ENCODE results near the gene SEC14L2.

SEC14L2 gene

GRCh38 chr22:30396871-30397655, at the start of gene SEC14L2:
Gene SEC14L2, plus strand, starts transcription at chr22:30397018. Its CDS starts 99 bp downstream, at chr22:30397117.
- Histone ChIP-seq H3K4me1 (ENCODE audit: control insufficient read depth, insufficient read depth, low read length) (peaks cover 11% of the 10 kb centered on the region; the same call in 1 of the 2 replicates), H3K27me3 (ENCODE audit: control insufficient read depth, insufficient read depth, low read length) (peaks cover 33% of the 10 kb centered on the region), H3K4me3 (ENCODE audit: low read depth, low read length) (peak within 1 kb of the TSS; percentile 67), H3K36me3 (ENCODE audit: control insufficient read depth, insufficient read depth, low read length) (no peaks in the 10 kb centered on the region), H3K9me3 (ENCODE audit: control insufficient read depth, insufficient read depth, low read length) (no peaks in the 10 kb centered on the region), H3K27ac (ENCODE audit: low read depth, low read length) (no peak within 1 kb of the TSS), H3K9ac (ENCODE audit: low read depth, low read length) (no peak within 1 kb of the TSS)

- Histone ChIP-seq H3K27me3 (ENCODE audit: control insufficient read depth, insufficient read depth, low read length) (no peaks in the 10 kb centered on the region), H3K4me3 (ENCODE audit: low read depth, low read length) (no peak overlapping the region), H3K9me3 (ENCODE audit: control insufficient read depth, insufficient read depth, low read length) (no peaks in the 10 kb centered on the region), H3K4me1 (ENCODE audit: control insufficient read depth, insufficient read depth, low read length) (no peaks in the 10 kb centered on the region), H3K36me3 (ENCODE audit: control insufficient read depth, insufficient read depth, low read length) (peaks cover 97% of the 10 kb centered on the region), H3K9ac (ENCODE audit: low read depth, low read length) (no peak overlapping the region), H3K27ac (ENCODE audit: low read depth, low read length) (no peak overlapping the region)
Observed at GRCh38 chr22:30347255-30347892, 49.4 kb upstream of the SEC14L2 start.

GRCh38 chr22:30348404-30348803, 48.4 kb upstream of the SEC14L2 start:
- Histone ChIP-seq H3K4me3 (ENCODE audit: low read depth, low read length) (no peak overlapping the region), H3K4me1 (ENCODE audit: control insufficient read depth, insufficient read depth, low read length) (no peaks in the 10 kb centered on the region), H3K27ac (ENCODE audit: low read depth, low read length) (no peak overlapping the region), H3K27me3 (ENCODE audit: control insufficient read depth, insufficient read depth, low read length) (no peaks in the 10 kb centered on the region), H3K36me3 (ENCODE audit: control insufficient read depth, insufficient read depth, low read length) (peaks cover 94% of the 10 kb centered on the region), H3K9me3 (ENCODE audit: control insufficient read depth, insufficient read depth, low read length) (no peaks in the 10 kb centered on the region), H3K9ac (ENCODE audit: low read depth, low read length) (no peak overlapping the region)

GRCh38 chr22:30348809-30349208, 48.0 kb upstream of the SEC14L2 start:
- Histone ChIP-seq H3K27me3 (ENCODE audit: control insufficient read depth, insufficient read depth, low read length) (no peaks in the 10 kb centered on the region), H3K36me3 (ENCODE audit: control insufficient read depth, insufficient read depth, low read length) (peaks cover 93% of the 10 kb centered on the region), H3K9me3 (ENCODE audit: control insufficient read depth, insufficient read depth, low read length) (no peaks in the 10 kb centered on the region), H3K4me3 (ENCODE audit: low read depth, low read length) (no peak overlapping the region), H3K4me1 (ENCODE audit: control insufficient read depth, insufficient read depth, low read length) (no peaks in the 10 kb centered on the region), H3K9ac (ENCODE audit: low read depth, low read length) (no peak overlapping the region), H3K27ac (ENCODE audit: low read depth, low read length) (no peak overlapping the region)

GRCh38 chr22:30351226-30351625, 45.6 kb upstream of the SEC14L2 start:
- Histone ChIP-seq H3K36me3 (ENCODE audit: control insufficient read depth, insufficient read depth, low read length) (peaks cover 76% of the 10 kb centered on the region), H3K27ac (ENCODE audit: low read depth, low read length) (no peak overlapping the region), H3K9ac (ENCODE audit: low read depth, low read length) (no peak overlapping the region), H3K9me3 (ENCODE audit: control insufficient read depth, insufficient read depth, low read length) (no peaks in the 10 kb centered on the region), H3K4me3 (ENCODE audit: low read depth, low read length) (no peak overlapping the region), H3K27me3 (ENCODE audit: control insufficient read depth, insufficient read depth, low read length) (no peaks in the 10 kb centered on the region), H3K4me1 (ENCODE audit: control insufficient read depth, insufficient read depth, low read length) (no peaks in the 10 kb centered on the region; the same call in 1 of the 2 replicates)

- Histone ChIP-seq H3K36me3 (ENCODE audit: control insufficient read depth, insufficient read depth, low read length) (peaks cover 48% of the 10 kb centered on the region), H3K27me3 (ENCODE audit: control insufficient read depth, insufficient read depth, low read length) (no peaks in the 10 kb centered on the region), H3K9ac (ENCODE audit: low read depth, low read length) (no peak overlapping the region), H3K4me1 (ENCODE audit: control insufficient read depth, insufficient read depth, low read length) (peaks cover 10% of the 10 kb centered on the region), H3K4me3 (ENCODE audit: low read depth, low read length) (no peak overlapping the region), H3K27ac (ENCODE audit: low read depth, low read length) (no peak overlapping the region), H3K9me3 (ENCODE audit: control insufficient read depth, insufficient read depth, low read length) (no peaks in the 10 kb centered on the region)
Observed at GRCh38 chr22:30354644-30355043, 42.2 kb upstream of the SEC14L2 start.

- peak within 1 kb of the TSS; percentile 99 for H3K27ac ChIP-seq (ENCODE audit: low read depth, low read length)
- no peaks in the 10 kb centered on the region for H3K27me3 ChIP-seq (ENCODE audit: control insufficient read depth, insufficient read depth, low read length)
- peaks cover 10% of the 10 kb centered on the region for H3K4me1 ChIP-seq (ENCODE audit: control insufficient read depth, insufficient read depth, low read length)
- peak within 1 kb of the TSS; percentile 79 for H3K4me3 ChIP-seq (ENCODE audit: low read depth, low read length)
- H3K9ac ChIP-seq (ENCODE audit: low read depth, low read length): peak within 1 kb of the TSS; percentile 93
- H3K9me3 ChIP-seq (ENCODE audit: control insufficient read depth, insufficient read depth, low read length): no peaks in the 10 kb centered on the region
- H3K36me3 ChIP-seq (ENCODE audit: control insufficient read depth, insufficient read depth, low read length): peaks cover 28% of the 10 kb centered on the region
Observed at GRCh38 chr22:30356449-30357235, 40.2 kb upstream of the SEC14L2 start, which contains the start of the genes CCDC157 and SF3A1. Gene CCDC157, plus strand, starts transcription at chr22:30357007. Its CDS starts 8,994 bp downstream, at chr22:30366001. Gene SF3A1, minus strand, starts transcription at chr22:30356894. Its CDS starts 102 bp downstream, at chr22:30356792.

- Histone ChIP-seq H3K27ac (ENCODE audit: low read depth, low read length) (peak overlapping the region; percentile 99), H3K4me1 (ENCODE audit: control insufficient read depth, insufficient read depth, low read length) (peaks cover 10% of the 10 kb centered on the region), H3K36me3 (ENCODE audit: control insufficient read depth, insufficient read depth, low read length) (peaks cover 23% of the 10 kb centered on the region), H3K9me3 (ENCODE audit: control insufficient read depth, insufficient read depth, low read length) (no peaks in the 10 kb centered on the region), H3K27me3 (ENCODE audit: control insufficient read depth, insufficient read depth, low read length) (no peaks in the 10 kb centered on the region), H3K9ac (ENCODE audit: low read depth, low read length) (peak overlapping the region; percentile 93; the same call in 1 of the 2 replicates), H3K4me3 (ENCODE audit: low read depth, low read length) (peak overlapping the region; percentile 79)
Observed at GRCh38 chr22:30357236-30357570, 39.6 kb upstream of the SEC14L2 start.

GRCh38 chr22:30357650-30358215, 39.1 kb upstream of the SEC14L2 start:
- Histone ChIP-seq H3K9me3 (ENCODE audit: control insufficient read depth, insufficient read depth, low read length) (no peaks in the 10 kb centered on the region), H3K4me3 (ENCODE audit: low read depth, low read length) (peak overlapping the region; percentile 79), H3K27me3 (ENCODE audit: control insufficient read depth, insufficient read depth, low read length) (no peaks in the 10 kb centered on the region), H3K4me1 (ENCODE audit: control insufficient read depth, insufficient read depth, low read length) (peaks cover 14% of the 10 kb centered on the region), H3K27ac (ENCODE audit: low read depth, low read length) (no peak overlapping the region), H3K36me3 (ENCODE audit: control insufficient read depth, insufficient read depth, low read length) (peaks cover 17% of the 10 kb centered on the region), H3K9ac (ENCODE audit: low read depth, low read length) (no peak overlapping the region)

GRCh38 chr22:30358541-30358940, 38.3 kb upstream of the SEC14L2 start:
- H3K27me3 ChIP-seq (ENCODE audit: control insufficient read depth, insufficient read depth, low read length): no peaks in the 10 kb centered on the region
- H3K9ac ChIP-seq (ENCODE audit: low read depth, low read length): no peak overlapping the region
- H3K27ac ChIP-seq (ENCODE audit: low read depth, low read length): no peak overlapping the region
- H3K4me3 ChIP-seq (ENCODE audit: low read depth, low read length): no peak overlapping the region; the same call in 1 of the 2 replicates
- peaks cover 22% of the 10 kb centered on the region for H3K4me1 ChIP-seq (ENCODE audit: control insufficient read depth, insufficient read depth, low read length)
- H3K36me3 ChIP-seq (ENCODE audit: control insufficient read depth, insufficient read depth, low read length): peaks cover 14% of the 10 kb centered on the region
- H3K9me3 ChIP-seq (ENCODE audit: control insufficient read depth, insufficient read depth, low read length): no peaks in the 10 kb centered on the region

Data from HUES48 (cell line).